Activated T-cell treated with anti-CD3 and anti-CD28 coated beads for 48 hours (primary cell): ENCODE data around the gene NOTCH2.
A peak's percentile ranks its signal among the peaks of the same experiment; 100 is the strongest.
"Not testable (repeated sequence)": the region's sequence is repeated elsewhere in the genome, so short reads cannot be mapped to it uniquely, and the experiment has no call there.

Experiments used
- DNase-seq: peaks from one replicate; pipeline ENCODE4 v3.0.0-alpha.2; 2020; ENCODE audit warnings: low read depth

Gene NOTCH2

DNA sequence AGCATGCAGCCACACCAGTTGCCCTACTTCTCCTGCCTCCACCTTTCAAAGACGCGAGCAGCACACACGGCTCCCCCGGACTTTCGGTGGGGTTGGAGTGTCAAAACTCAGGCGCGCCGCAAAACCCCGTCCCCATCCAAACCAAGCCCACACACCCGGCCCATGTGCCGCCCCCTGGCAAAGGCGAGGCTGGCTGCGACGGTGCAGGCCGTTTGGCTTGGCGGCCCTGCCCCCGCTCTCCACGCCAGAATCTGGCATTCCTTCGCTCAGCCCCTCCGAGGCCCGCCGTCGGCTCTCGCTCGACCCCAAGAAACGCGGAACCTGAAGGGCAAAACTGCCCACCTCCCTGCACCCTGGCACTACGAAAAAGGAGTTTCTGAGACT, 787 bp downstream of the NOTCH2 start:
- DNase-seq = peak; percentile 22

DNA sequence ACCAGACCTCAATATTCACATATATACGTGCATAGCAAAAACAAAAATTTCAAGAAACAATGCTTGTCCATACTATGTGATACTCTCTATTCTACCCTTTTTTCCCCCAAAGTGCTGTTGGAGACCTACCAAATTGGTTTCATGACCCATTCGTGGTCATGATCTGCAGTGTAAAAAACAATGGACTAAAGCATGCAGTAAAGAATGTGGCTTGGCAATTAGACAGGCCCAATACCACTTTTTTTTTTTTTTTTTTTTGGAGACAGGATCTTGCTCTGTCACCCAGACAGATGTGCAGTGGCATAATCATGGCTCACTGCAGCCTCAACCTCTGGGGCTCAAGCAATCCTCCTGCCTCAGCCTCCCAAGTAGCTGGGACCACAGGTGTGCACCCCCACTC, 21.3 kb downstream of the NOTCH2 start:
- not testable (repeated sequence) for DNase-seq

DNA sequence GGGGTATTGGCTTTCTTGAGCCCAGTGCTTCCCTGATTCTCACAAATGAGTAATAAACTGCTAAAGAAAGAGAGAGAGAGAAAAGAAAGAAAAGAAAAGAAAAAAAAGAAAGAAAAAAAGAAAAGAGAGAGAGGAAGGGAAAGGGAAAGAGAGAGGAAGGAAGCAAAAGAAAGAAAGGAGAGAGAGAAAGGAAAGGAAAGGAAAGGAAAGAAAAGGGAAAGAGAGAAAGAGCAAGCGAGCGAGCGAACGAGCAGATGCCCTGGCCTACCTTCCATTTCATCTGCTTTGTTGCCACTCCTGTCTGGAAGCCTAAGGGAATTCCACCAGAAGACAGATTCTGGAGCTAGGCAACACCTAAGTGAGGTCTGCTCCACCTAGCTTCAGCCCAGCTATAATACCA, 27.7 kb downstream of the NOTCH2 start:
- not testable (repeated sequence) for DNase-seq

GRCh38 chr1:120032253-120032652, 37.2 kb downstream of the NOTCH2 start:
- not testable (repeated sequence) for DNase-seq

DNA sequence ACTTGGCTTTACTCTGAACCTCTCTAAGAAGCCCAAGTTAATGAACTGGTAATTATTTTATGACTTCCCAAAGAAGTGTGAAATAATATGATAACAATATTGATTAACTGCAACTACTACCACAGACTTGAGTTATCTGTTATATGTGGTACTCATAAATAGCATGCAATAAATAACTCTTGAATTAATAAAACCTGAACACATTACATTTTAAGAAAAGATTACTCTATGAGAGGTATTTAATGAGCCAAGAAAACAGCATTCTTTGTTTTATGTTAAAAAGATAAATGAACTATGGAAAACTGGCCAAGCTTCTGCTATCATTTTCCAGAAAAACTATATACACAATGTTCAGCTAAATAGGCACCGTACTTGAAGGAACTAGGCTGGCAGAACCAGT, 45.7 kb downstream of the NOTCH2 start:
- DNase-seq = not testable (repeated sequence)

GRCh38 chr1:120014978-120015377, 54.5 kb downstream of the NOTCH2 start:
- not testable (repeated sequence) for DNase-seq

GRCh38 chr1:120008320-120008719, 61.1 kb downstream of the NOTCH2 start:
- not testable (repeated sequence) for DNase-seq

GRCh38 chr1:120007850-120008249, 61.6 kb downstream of the NOTCH2 start:
- not testable (repeated sequence) for DNase-seq

- not testable (repeated sequence) for DNase-seq
These were observed 68.4 kb downstream of the NOTCH2 start for GRCh38 chr1:120001035-120001434.

DNA sequence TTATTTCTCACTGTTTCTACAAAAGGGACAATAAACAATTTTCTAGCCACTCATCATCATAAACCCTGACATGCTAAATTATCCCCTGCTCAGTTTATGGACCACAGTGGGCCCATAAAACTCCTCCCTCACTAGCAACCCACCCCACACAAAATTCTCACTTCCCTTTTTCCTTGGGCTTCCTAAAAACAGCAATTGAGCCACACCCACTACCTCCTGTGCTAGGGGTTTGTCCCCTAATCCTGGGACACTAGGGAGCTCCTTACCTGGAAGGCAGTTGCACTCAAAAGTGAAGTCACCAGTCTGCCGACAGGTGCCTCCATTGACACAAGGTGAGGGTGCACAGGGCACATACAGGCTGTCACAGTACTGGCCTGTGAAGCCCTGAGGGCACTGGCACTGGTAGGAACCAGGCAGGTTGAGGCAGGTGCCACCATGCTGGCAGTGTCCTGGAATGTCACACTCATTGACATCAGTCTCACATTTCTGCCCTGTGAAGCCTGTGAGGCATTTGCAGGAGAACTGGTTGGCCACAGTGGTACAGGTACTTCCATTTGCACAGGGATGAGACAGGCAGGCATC, 72.6 kb downstream of the NOTCH2 start:
- not testable (repeated sequence) for DNase-seq

GRCh38 chr1:119995975-119996374, 73.5 kb downstream of the NOTCH2 start:
- not testable (repeated sequence) for DNase-seq

GRCh38 chr1:119988306-119989062, 81.0 kb downstream of the NOTCH2 start:
- DNase-seq = no peak

- DNase-seq = no peak
These were observed 81.8 kb downstream of the NOTCH2 start for GRCh38 chr1:119987686-119988085.

- no peak for DNase-seq
These were observed 82.3 kb downstream of the NOTCH2 start for GRCh38 chr1:119987112-119987511.

DNA sequence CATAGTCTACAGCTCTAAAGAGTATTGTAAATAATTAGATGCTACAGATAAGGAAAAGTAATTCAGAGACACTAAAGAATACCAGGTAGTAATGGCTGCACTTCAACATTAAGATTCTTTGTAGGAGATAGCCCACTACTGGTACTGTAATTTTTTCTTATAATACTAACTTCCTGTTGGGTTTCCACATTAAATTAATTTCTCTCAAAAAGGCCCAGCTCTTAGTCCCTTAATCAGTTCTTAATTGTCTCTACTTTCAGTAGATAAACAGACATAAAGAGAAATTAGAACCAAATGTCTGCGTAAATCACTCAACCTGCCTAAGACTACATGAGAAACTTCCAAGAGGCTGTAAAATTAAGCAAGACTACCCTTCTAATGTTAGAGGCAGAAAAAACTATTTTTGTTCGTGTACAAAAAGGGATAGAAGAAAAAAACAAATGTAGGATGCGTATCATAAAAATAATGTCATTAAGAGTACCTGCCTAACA, 83.4 kb downstream of the NOTCH2 start:
- no peak for DNase-seq

DNA sequence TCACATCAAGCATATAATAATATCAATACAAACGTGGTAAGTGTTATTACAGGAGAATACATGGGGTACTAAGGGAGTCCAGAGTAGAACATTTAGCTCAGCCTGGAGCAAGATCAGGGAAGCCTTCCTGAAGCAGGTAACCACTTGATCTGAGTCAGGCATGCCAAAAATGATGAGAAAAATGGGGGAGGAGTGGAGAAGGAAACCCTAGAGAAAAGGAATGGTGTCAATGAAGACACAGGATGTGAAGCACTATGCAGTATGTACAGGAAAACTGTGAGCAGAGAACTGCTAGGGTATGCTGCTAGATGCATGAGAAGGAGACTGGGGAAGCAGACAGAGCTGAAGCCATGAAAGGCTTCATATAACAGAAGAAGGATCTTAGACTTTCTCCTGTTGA, 84.7 kb downstream of the NOTCH2 start:
- no peak for DNase-seq

DNA sequence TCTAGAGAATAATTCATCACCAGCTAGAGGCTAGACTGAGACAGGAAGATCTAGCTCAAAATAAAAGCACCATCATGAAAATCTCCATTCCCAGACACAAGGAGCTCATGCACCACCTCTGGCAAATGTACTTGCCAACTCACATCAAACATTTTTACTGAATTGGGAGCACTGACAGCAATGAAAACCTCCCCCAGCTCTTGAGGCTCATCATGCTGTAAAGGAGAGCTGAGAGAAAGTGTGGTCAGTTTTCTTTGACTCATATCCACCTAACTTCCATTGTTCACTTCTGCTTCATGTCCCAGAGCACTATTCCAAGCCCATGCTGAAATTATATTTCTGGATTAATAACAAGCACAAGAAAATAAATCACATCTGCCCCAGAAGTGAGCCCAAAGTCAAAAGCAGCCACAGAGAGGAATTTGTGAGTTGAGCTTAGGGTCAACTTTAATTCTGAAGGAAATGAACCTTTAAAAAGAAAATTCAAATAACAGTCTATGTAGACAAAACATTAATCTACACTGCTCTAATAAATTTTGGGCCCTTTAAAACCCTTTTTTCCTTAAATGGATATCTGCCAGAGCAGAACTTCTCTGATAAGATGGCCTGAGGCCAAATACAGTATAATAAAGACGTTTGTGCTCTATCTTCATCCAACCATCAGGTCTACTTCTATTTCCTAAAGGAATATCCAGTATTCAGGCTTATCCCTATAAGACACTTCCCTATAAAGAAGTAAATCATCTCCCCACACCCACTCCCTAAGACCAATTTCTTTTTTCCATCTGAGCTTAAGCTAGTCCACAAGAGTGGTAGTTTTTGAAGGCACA, 87.3 kb downstream of the NOTCH2 start:
- no peak for DNase-seq

- no peak for DNase-seq
These were observed 88.0 kb downstream of the NOTCH2 start for GRCh38 chr1:119981496-119981895.

GRCh38 chr1:119978018-119978505, 91.4 kb downstream of the NOTCH2 start:
- no peak for DNase-seq

GRCh38 chr1:119977113-119977736, 92.2 kb downstream of the NOTCH2 start:
- not testable (repeated sequence) for DNase-seq

- DNase-seq = not testable (repeated sequence)
These were observed 93.7 kb downstream of the NOTCH2 start for GRCh38 chr1:119975582-119976254.
